Thyroid gland (tissue), 4 donors: ENCODE data around the gene TAF13. TPM values are rescaled to one million over a fixed set of nuclear protein-coding genes. Genes with fewer than 3 reads are reported as not detected.
"Not testable (repeated sequence)": the region's sequence is repeated elsewhere in the genome, so short reads cannot be mapped to it uniquely, and the experiment has no call there.

Source experiments
- DNase-seq, 2 donors: peaks; one replicate each; pipeline ENCODE4 v3.0.0-alpha.2; 2019
- H3K27ac ChIP-seq, 3 donors: fragments of 200-600 bp; sonication (generic); 1 replicate in 2 of 3; 2 replicates in 1 of 3; pipeline ENCODE4 v1.5.1; 2016 to 2019; ENCODE audit warnings: mild to moderate bottlenecking in 1 of 3, moderate library complexity in 1 of 3
- H3K27me3 ChIP-seq: fragments of 200-600 bp; sonication (generic); one replicate; pipeline ENCODE4 v1.5.1; 2019
- H3K36me3 ChIP-seq, 2 donors: fragments of 200-600 bp; sonication (generic); one replicate each; pipeline ENCODE4 v1.5.1; 2016 to 2019
- H3K4me1 ChIP-seq, 2 donors: fragments of 200-600 bp; sonication (generic); one replicate each; pipeline ENCODE4 v1.5.1; 2017 to 2019
- H3K4me3 ChIP-seq, 3 donors: fragments of 200-600 bp; sonication (generic); replicated peaks in 1 of 3; 1 replicate in 2 of 3; 2 replicates in 1 of 3; pipeline ENCODE4 v1.5.1; 2016; ENCODE audit warnings: mild to moderate bottlenecking in 1 of 3
- H3K9me3 ChIP-seq: fragments of 200-600 bp; sonication (generic); one replicate; pipeline ENCODE4 v1.5.1; 2017
- CTCF ChIP-seq, 6 experiments: fragments of 200-600 bp in 3 of 6; fragments of 450-650 bp in 3 of 6; sonication (generic) in 3 of 6; IDR thresholded peaks; one replicate each; pipeline ENCODE4 v1.5.1; 2016 to 2019; ENCODE audit warnings: antibody characterized with exemption in 6 of 6, mild to moderate bottlenecking in 2 of 6, inconsistent platforms in 1 of 6, moderate library complexity in 1 of 6
- POLR2A ChIP-seq, 2 donors: fragments of 450-650 bp; IDR thresholded peaks; one replicate each; pipeline ENCODE4 v1.6.1; 2017; ENCODE audit warnings: antibody characterized with exemption in 2 of 2, mild to moderate bottlenecking in 2 of 2, moderate library complexity in 1 of 2
- WGBS, 2 donors: methylation state at CpG; one replicate each; pipeline ENCODE4 v1.1.5; 2017; 5-methylcytosine and 5-hydroxymethylcytosine counted together
- intact Hi-C: fragments of 100-400 bp; cut with DNase I; formaldehyde crosslinking; loops from one replicate; pipeline ENCODE4 v1.15.1; 2023
- total RNA-seq, 4 donors: library from RNA; depleted of rRNA; stranded (reverse); fragments of >200 nt; gene quantifications; one replicate each; pipeline ENCODE4 v1.2.3, GENCODE V29; 2016

Gene TAF13
- total RNA-seq, 4 donors from 2014 or later: 25.6 to 47.1 (median 43.9) TPM

- TF ChIP-seq CTCF (IDR thresholded peaks at IDR 0.05): no peak
- TF ChIP-seq POLR2A (IDR thresholded peaks at IDR 0.05): no peak
- intact Hi-C loops: no loop called here
- no peak for DNase-seq
- H3K9me3 ChIP-seq: no peaks in the 10 kb centered on the region
- H3K27ac ChIP-seq: no peak overlapping the region
- no peaks in the 10 kb centered on the region for H3K4me1 ChIP-seq
- H3K27me3 ChIP-seq: no peaks in the 10 kb centered on the region
- H3K36me3 ChIP-seq: no peaks in the 10 kb centered on the region
- no peak overlapping the region for H3K4me3 ChIP-seq
Observed at GRCh38 chr1:109027841-109028240, 48.0 kb downstream of the TAF13 start.

GRCh38 chr1:109025694-109026093 lies 50.1 kb downstream of the TAF13 start:
- Histone ChIP-seq H3K4me3 (no peak overlapping the region), H3K9me3 (no peaks in the 10 kb centered on the region), H3K27ac (no peak overlapping the region), H3K36me3 (no peaks in the 10 kb centered on the region), H3K27me3 (no peaks in the 10 kb centered on the region), H3K4me1 (no peaks in the 10 kb centered on the region)
- intact Hi-C loops: no loop called here
- TF ChIP-seq CTCF (IDR thresholded peaks at IDR 0.05) (no peak), POLR2A (IDR thresholded peaks at IDR 0.05) (no peak)
- WGBS, 2 donors: 95% methylated on average over 6 of the region's 6 CpGs
- DNase-seq: no peak

GRCh38 chr1:109024646-109025045 lies 51.2 kb downstream of the TAF13 start:
- Histone ChIP-seq H3K9me3 (no peaks in the 10 kb centered on the region), H3K27ac (no peak overlapping the region), H3K4me1 (no peaks in the 10 kb centered on the region), H3K27me3 (no peaks in the 10 kb centered on the region), H3K36me3 (no peaks in the 10 kb centered on the region), H3K4me3 (no peak overlapping the region)
- intact Hi-C loops: no loop called here
- 98 to 100% methylated on average over 2 of the region's 2 CpGs for WGBS, 2 donors
- TF ChIP-seq CTCF (IDR thresholded peaks at IDR 0.05): no peak
- no peak for TF ChIP-seq POLR2A (IDR thresholded peaks at IDR 0.05)
- DNase-seq: no peak

GRCh38 chr1:109020693-109021257 lies 55.0 kb downstream of the TAF13 start:
- TF ChIP-seq POLR2A (IDR thresholded peaks at IDR 0.05): no peak
- TF ChIP-seq CTCF (IDR thresholded peaks at IDR 0.05): no peak
- no peaks in the 10 kb centered on the region for H3K9me3 ChIP-seq
- WGBS, 2 donors: 82 to 86% methylated on average over 3 of the region's 3 CpGs
- H3K27me3 ChIP-seq: no peaks in the 10 kb centered on the region
- intact Hi-C loops: no loop called here
- no peak for DNase-seq
- H3K36me3 ChIP-seq: peaks cover 0 to 12% of the 10 kb centered on the region in 2 donors
- H3K27ac ChIP-seq: no peak overlapping the region
- no peak overlapping the region for H3K4me3 ChIP-seq
- H3K4me1 ChIP-seq: no peaks in the 10 kb centered on the region

- peaks cover 7 to 17% of the 10 kb centered on the region in 2 donors for H3K36me3 ChIP-seq
- H3K9me3 ChIP-seq, DNase-seq, intact Hi-C loops, H3K4me3 ChIP-seq, H3K4me1 ChIP-seq, H3K27ac ChIP-seq, H3K27me3 ChIP-seq: not testable (repeated sequence)
- WGBS, 2 donors: 98 to 100% methylated on average over 6 of the region's 6 CpGs
Observed at GRCh38 chr1:109017719-109018118, 58.1 kb downstream of the TAF13 start.

GRCh38 chr1:109017134-109017533 lies 58.7 kb downstream of the TAF13 start:
- TF ChIP-seq CTCF (IDR thresholded peaks at IDR 0.05) (no peak), POLR2A (IDR thresholded peaks at IDR 0.05) (no peak)
- Histone ChIP-seq H3K9me3 (no peaks in the 10 kb centered on the region), H3K36me3 (peaks cover 10 to 17% of the 10 kb centered on the region in 2 donors), H3K27ac (no peak overlapping the region), H3K27me3 (no peaks in the 10 kb centered on the region), H3K4me1 (no peaks in the 10 kb centered on the region), H3K4me3 (no peak overlapping the region)
- 98 to 100% methylated on average over 1 of the region's 1 CpG for WGBS, 2 donors
- no peak for DNase-seq
- intact Hi-C loops: no loop called here
